Keratinocyte (primary cell): Measurements from ENCODE around the gene PFKP. TPM values are rescaled to one million over a fixed set of nuclear protein-coding genes. Genes with fewer than 3 reads are reported as not detected.

Experiments
- DNase-seq: peaks from one replicate; pipeline ENCODE4 v3.0.0-alpha.2; 2011; ENCODE audit warnings: low read depth, missing footprints, low spot score
- FAIRE-seq: peaks from 2 replicates; lab custom pipeline; 2011; peaks lifted over from hg19 to GRCh38; lab: Jason Lieb, UNC
- H2AFZ ChIP-seq: 2 replicates; pipeline ENCODE4 v1.6.0; 2012; ENCODE audit warnings: low read length, control low read depth, inconsistent platforms; ENCODE audit not compliant: control insufficient read depth
- H3K27ac ChIP-seq: 2 replicates; pipeline ENCODE4 v1.5.1; 2011; ENCODE audit warnings: low read length; ENCODE audit not compliant: control insufficient read depth, insufficient read depth
- H3K27me3 ChIP-seq: 3 replicates; pipeline ENCODE4 v1.6.0; 2011; ENCODE audit warnings: low read length; ENCODE audit not compliant: control insufficient read depth, insufficient read depth; ENCODE audit errors: extremely low read depth
- H3K36me3 ChIP-seq, 2 experiments: 2 replicates in 1 of 2; 3 replicates in 1 of 2; pipeline ENCODE4 v1.5.1; 2011; ENCODE audit warnings: low read length in 2 of 2, mild to moderate bottlenecking in 1 of 2; ENCODE audit not compliant: control insufficient read depth in 2 of 2, insufficient read depth in 2 of 2; ENCODE audit errors: extremely low read depth in 1 of 2
- H3K4me1 ChIP-seq: 3 replicates; pipeline ENCODE4 v1.5.1; 2011; ENCODE audit warnings: low read length; ENCODE audit not compliant: control insufficient read depth, insufficient read depth; ENCODE audit errors: extremely low read depth
- H3K4me2 ChIP-seq: 3 replicates; pipeline ENCODE4 v1.6.0; 2011; ENCODE audit warnings: low read depth, low read length; ENCODE audit not compliant: control insufficient read depth, insufficient read depth; ENCODE audit errors: extremely low read depth
- H3K4me3 ChIP-seq, 3 experiments: fragments of 200-600 bp in 1 of 3; sonication (generic) in 1 of 3; 2 replicates in 2 of 3; 3 replicates in 1 of 3; pipeline ENCODE4 v1.5.1; 2011 to 2016; ENCODE audit warnings: low read length in 3 of 3, mild to moderate bottlenecking in 3 of 3, control low read depth in 2 of 3, inconsistent platforms in 1 of 3, low read depth in 1 of 3, mixed read lengths in 1 of 3, mixed run types in 1 of 3, moderate library complexity in 1 of 3; ENCODE audit not compliant: control insufficient read depth in 2 of 3, insufficient read depth in 2 of 3; ENCODE audit errors: extremely low read depth in 1 of 3
- H3K79me2 ChIP-seq: 2 replicates; pipeline ENCODE4 v1.6.0; 2012; ENCODE audit warnings: low read length; ENCODE audit not compliant: control insufficient read depth, insufficient read depth
- H3K9ac ChIP-seq: 3 replicates; pipeline ENCODE4 v1.6.0; 2011; ENCODE audit warnings: low read length; ENCODE audit not compliant: control insufficient read depth, insufficient read depth; ENCODE audit errors: extremely low read depth
- H3K9me1 ChIP-seq: 3 replicates; pipeline ENCODE4 v1.6.0; 2011; ENCODE audit warnings: low read length; ENCODE audit not compliant: control insufficient read depth, insufficient read depth; ENCODE audit errors: extremely low read depth
- H3K9me3 ChIP-seq: 2 replicates; pipeline ENCODE4 v1.5.1; 2012; ENCODE audit warnings: low read depth, low read length; ENCODE audit not compliant: control insufficient read depth
- H4K20me1 ChIP-seq: 3 replicates; pipeline ENCODE4 v1.6.0; 2011; ENCODE audit warnings: low read length; ENCODE audit not compliant: control insufficient read depth, insufficient read depth; ENCODE audit errors: extremely low read depth
- CTCF ChIP-seq, 3 experiments: IDR thresholded peaks in 1 of 3; conservative IDR thresholded peaks in 1 of 3; optimal IDR thresholded peaks in 1 of 3; 2 replicates in 2 of 3; 3 replicates in 1 of 3; pipeline versions ENCODE3 to v1.5.1; 2011; ENCODE audit warnings: low read length in 3 of 3, mild to moderate bottlenecking in 3 of 3, moderate library complexity in 2 of 3, control low read depth in 1 of 3, inconsistent platforms in 1 of 3; ENCODE audit not compliant: insufficient read depth in 2 of 3; ENCODE audit errors: extremely low read depth in 1 of 3
- EZH2 ChIP-seq: IDR thresholded peaks from one replicate; pipeline ENCODE4 v1.6.1; 2012; ENCODE audit warnings: inconsistent platforms, mild to moderate bottlenecking, low read length, moderate library complexity
- dilution Hi-C: fragments of 300-500 bp; cut with MboI; formaldehyde crosslinking; loops from one replicate; pipeline ENCODE4 v1.7.0; 2020; ENCODE audit warnings: low sequenced_read_pairs; ENCODE audit not compliant: extremely low pct_ligation_motif_present
- polyA plus RNA-seq, 5 experiments: library from polyadenylated mRNA; depleted of rRNA in 3 of 5; stranded (reverse) in 3 of 5; stranded (forward) in 1 of 5; unstranded in 1 of 5; fragments of >200 nt; gene quantifications; 1 replicate in 1 of 5; 2 replicates in 3 of 5; 3 replicates in 1 of 5; pipeline versions ENCODE4 v1.2.1 to v1.2.3, GENCODE V29; 2011 to 2012; ENCODE audit warnings: missing spikeins in 2 of 5, low read depth in 1 of 5, low replicate concordance in 1 of 5

The PFKP gene
- polyA plus RNA-seq, 1 donor (not counting 4 experiments of a cell fraction or from before 2014, with no cell fraction given): 117 TPM

DNA sequence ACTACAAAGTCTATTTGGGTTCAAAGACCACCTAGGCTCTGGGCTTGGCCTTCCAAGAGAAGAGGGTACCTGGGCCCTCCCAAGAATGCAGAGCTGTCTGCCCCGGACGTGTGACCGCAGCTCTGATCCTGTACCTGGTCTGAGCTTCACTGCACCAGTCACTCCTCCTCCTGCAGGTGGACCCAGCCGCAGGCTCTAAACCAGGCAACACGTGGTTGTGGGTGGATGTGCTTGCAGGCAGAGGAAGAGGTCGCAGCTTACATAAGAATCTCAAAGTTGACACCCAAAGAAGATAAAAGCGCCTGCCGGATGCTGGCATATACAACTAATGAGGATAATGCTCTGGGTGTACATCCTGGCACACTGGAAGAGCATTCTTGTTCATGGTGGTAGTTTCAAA, 9.4 kb upstream of the PFKP start:
- no peak overlapping the region for H3K4me3 ChIP-seq

DNA sequence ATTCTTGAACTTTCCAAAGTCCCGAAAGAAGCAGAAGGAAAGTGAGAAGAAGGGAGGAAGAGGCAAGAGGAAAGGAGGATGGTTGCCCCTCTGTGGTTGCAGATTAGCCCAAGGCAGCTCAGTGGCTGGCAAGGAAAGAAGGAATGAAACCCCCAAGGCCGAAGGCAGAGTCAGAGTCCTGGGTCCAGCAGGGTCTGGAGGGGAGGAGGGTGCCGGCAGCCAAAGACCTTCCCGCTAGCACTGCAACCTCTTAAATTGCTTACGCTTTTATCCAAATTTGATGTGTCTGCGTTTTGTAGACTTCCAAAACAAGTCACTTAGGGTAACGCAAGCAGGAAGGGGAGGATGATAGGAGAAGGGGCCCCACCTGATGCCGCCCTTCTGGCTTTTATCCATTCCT, 7.4 kb upstream of the PFKP start:
- peaks cover 2% of the 10 kb centered on the region for H3K4me1 ChIP-seq
- H3K9me1 ChIP-seq: no peaks in the 10 kb centered on the region
- H3K27ac ChIP-seq: no peak overlapping the region
- dilution Hi-C loops: no loop called here
- TF ChIP-seq EZH2: no peak
- no peak for TF ChIP-seq CTCF (optimal IDR thresholded peaks at IDR 0.05 in 1 of 3, IDR thresholded peaks at IDR 0.05 in 1 of 3, conservative IDR thresholded peaks at IDR 0.05 in 1 of 3; ENCODE audit: extremely low read depth in 1 of 3, insufficient read depth in 2 of 3, low read length in 3 of 3)
- no peaks in the 10 kb centered on the region for H3K9me3 ChIP-seq
- no peaks in the 10 kb centered on the region for H4K20me1 ChIP-seq
- no peak overlapping the region for H3K4me3 ChIP-seq
- no peaks in the 10 kb centered on the region for H3K79me2 ChIP-seq
- DNase-seq: no peak
- no peaks in the 10 kb centered on the region for H3K36me3 ChIP-seq
- no peak overlapping the region for H3K9ac ChIP-seq
- H3K4me2 ChIP-seq: no peak overlapping the region
- FAIRE-seq: no peak
- no peak overlapping the region for H2AFZ ChIP-seq
- H3K27me3 ChIP-seq: no peaks in the 10 kb centered on the region

More for the DNA sequence above, 9.4 kb upstream of the PFKP start:
- Histone ChIP-seq H3K4me2 (no peak overlapping the region), H3K9me3 (no peaks in the 10 kb centered on the region), H4K20me1 (no peaks in the 10 kb centered on the region), H2AFZ (no peak overlapping the region), H3K36me3 (no peaks in the 10 kb centered on the region), H3K27me3 (no peaks in the 10 kb centered on the region), H3K9me1 (no peaks in the 10 kb centered on the region), H3K27ac (no peak overlapping the region), H3K9ac (no peak overlapping the region), H3K79me2 (no peaks in the 10 kb centered on the region), H3K4me1 (peaks cover 2% of the 10 kb centered on the region)
- dilution Hi-C loops: no loop called here
- FAIRE-seq (no peak), DNase-seq (no peak)
- no peak for TF ChIP-seq EZH2
- no peak for TF ChIP-seq CTCF (optimal IDR thresholded peaks at IDR 0.05 in 1 of 3, IDR thresholded peaks at IDR 0.05 in 1 of 3, conservative IDR thresholded peaks at IDR 0.05 in 1 of 3; ENCODE audit: extremely low read depth in 1 of 3, insufficient read depth in 2 of 3, low read length in 3 of 3)
